ENCODE data around the gene NTRK3. TPM values are rescaled to one million over a fixed set of nuclear protein-coding genes. Genes with fewer than 3 reads are reported as not detected.

Gene NTRK3
- total RNA-seq, 6 experiments from 2014 or later: 0.02 TPM; not detected in 5

DNA sequence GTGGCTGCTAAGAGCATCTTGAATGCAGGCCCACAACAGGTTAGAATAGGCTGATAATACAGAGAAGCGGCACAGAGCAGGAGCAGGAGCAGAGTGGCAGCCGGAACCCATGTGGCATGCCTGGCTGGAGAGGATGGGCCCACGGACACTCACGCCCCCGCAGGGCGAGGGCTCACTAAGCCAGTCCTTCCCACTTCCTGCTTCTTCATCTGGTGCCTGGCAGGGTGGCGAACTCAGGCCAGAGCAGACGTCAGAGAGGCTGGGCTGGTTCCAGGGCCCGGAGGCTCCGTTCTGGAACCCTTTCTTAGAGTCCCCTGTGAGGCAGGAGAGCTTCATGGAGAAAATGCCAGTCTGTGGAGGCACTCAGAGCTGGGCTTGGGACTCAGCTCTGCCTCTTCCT is 195.1 kb downstream of the NTRK3 start:
- Mint-ChIP-seq H3K9me3 (peaks cover 28% of the 10 kb centered on the region), H3K36me3 (ENCODE audit: low read depth) (no peaks in the 10 kb centered on the region), H3K4me1 (ENCODE audit: low read depth) (no peaks in the 10 kb centered on the region), H3K4me3 (no peak overlapping the region), H3K27ac (no peak overlapping the region), H3K27me3 (ENCODE audit: insufficient read depth) (0 out of 2 replicates have a peak, but pooled peaks cover 2% of the 10 kb centered on the region)
- DNase-seq: no peak
- TF ChIP-seq, protein P1, sequence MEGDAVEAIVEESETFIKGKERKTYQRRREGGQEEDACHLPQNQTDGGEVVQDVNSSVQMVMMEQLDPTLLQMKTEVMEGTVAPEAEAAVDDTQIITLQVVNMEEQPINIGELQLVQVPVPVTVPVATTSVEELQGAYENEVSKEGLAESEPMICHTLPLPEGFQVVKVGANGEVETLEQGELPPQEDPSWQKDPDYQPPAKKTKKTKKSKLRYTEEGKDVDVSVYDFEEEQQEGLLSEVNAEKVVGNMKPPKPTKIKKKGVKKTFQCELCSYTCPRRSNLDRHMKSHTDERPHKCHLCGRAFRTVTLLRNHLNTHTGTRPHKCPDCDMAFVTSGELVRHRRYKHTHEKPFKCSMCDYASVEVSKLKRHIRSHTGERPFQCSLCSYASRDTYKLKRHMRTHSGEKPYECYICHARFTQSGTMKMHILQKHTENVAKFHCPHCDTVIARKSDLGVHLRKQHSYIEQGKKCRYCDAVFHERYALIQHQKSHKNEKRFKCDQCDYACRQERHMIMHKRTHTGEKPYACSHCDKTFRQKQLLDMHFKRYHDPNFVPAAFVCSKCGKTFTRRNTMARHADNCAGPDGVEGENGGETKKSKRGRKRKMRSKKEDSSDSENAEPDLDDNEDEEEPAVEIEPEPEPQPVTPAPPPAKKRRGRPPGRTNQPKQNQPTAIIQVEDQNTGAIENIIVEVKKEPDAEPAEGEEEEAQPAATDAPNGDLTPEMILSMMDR (IDR thresholded peaks at IDR 0.05): no peak

DNA sequence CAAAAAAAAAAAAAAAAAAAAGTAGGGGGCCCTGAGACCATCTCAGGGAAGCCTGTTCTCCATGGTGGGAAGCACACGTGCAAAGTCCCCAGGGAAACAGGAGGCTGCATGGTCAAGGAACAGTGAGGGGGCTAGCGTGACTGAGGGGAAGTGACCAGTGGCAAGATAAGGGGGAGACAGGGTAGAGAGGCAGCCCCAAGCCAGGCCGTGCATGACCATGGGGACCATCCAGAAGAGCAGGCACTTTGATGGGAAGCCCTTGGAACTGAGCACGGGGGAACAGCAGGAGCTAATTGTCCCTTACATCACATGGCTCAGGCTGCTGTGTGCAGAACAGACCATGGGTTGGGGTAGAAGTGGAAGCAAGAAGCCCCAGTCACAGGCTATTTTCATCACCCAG is 196.2 kb downstream of the NTRK3 start:
- no peak for DNase-seq
- H3K4me3 Mint-ChIP-seq: no peak overlapping the region
- H3K4me1 Mint-ChIP-seq (ENCODE audit: low read depth): no peaks in the 10 kb centered on the region
- H3K9me3 Mint-ChIP-seq: peaks cover 31% of the 10 kb centered on the region
- TF ChIP-seq, protein P1 (IDR thresholded peaks at IDR 0.05): no peak
- H3K36me3 Mint-ChIP-seq (ENCODE audit: low read depth): no peaks in the 10 kb centered on the region
- no peak overlapping the region for H3K27ac Mint-ChIP-seq
- 0 out of 2 replicates have a peak, but pooled peaks cover 2% of the 10 kb centered on the region for H3K27me3 Mint-ChIP-seq (ENCODE audit: insufficient read depth)

DNA sequence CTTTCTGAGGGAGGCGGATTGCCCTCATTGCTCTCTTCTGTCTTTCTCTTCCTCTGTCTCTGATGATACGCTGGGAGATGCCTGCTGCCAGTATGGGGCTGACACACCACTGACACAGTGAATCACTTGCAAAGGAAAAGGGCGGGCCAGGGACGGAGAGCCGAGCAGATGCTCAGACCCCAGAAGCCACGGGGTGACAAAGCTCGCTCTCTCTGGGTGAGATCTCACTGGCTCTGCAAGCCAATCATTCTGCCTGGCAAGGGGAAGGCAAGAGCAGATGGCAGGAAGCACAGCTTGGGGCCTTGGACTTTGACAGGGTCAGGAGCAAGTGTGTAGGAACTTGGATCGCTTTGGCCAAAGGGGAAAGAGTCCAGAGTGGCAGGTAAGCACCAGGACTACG is 198.7 kb downstream of the NTRK3 start:
- Mint-ChIP-seq H3K27me3 (ENCODE audit: insufficient read depth) (peaks cover 2% of the 10 kb centered on the region; the same call in 1 of the 2 replicates), H3K36me3 (ENCODE audit: low read depth) (no peaks in the 10 kb centered on the region), H3K4me1 (ENCODE audit: low read depth) (no peaks in the 10 kb centered on the region), H3K27ac (no peak overlapping the region), H3K4me3 (no peak overlapping the region), H3K9me3 (peaks cover 25% of the 10 kb centered on the region)
- TF ChIP-seq, protein P1 (IDR thresholded peaks at IDR 0.05): no peak
- no peak for DNase-seq

DNA sequence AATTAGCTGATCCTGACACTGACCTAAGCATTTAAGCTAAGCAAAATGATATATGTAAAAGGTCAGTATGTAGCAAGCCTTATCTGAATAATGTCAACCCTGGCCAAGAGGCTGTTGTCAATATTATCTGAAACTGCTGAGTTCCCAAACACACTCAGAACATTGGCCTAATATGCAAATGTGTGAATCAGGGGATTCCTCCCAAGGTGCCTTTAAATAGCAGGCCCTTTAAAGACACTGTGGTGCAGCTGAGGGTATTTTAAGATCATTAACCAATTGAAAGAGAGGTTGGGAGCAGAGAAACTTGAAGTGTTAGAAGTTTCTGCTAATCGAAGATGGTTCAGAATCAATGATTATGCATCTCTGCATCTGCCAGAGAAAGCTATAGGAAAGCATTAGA is 207.0 kb downstream of the NTRK3 start:
- no peak for DNase-seq
- Mint-ChIP-seq H3K4me1 (ENCODE audit: low read depth) (no peaks in the 10 kb centered on the region), H3K36me3 (ENCODE audit: low read depth) (no peaks in the 10 kb centered on the region), H3K9me3 (peaks cover 15% of the 10 kb centered on the region), H3K27ac (no peak overlapping the region), H3K4me3 (no peak overlapping the region), H3K27me3 (ENCODE audit: insufficient read depth) (no peaks in the 10 kb centered on the region; the same call in 1 of the 2 replicates)
- TF ChIP-seq, protein P1 (IDR thresholded peaks at IDR 0.05): no peak

DNA sequence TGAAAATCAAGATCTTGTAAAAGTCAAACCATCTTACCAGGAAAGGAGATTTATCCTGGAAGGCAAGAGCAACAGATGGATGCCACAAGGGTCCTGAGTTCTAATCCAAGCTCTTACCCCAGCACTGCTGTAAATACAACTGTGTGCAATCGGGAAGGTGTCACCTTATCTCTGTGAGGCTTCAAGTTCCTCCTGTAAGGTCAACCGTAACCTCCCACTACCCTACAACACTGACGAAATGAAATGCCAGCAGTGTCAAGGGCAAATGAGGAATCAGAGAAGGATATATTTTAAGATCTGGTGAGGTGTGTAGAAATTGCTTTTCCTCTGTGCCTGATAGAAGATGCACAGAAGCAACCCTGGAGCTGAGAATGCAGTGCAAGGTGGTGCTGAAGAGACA is 207.8 kb downstream of the NTRK3 start:
- TF ChIP-seq, protein P1 (IDR thresholded peaks at IDR 0.05): no peak
- no peak for DNase-seq
- H3K9me3 Mint-ChIP-seq: peaks cover 15% of the 10 kb centered on the region
- no peaks in the 10 kb centered on the region for H3K36me3 Mint-ChIP-seq (ENCODE audit: low read depth)
- H3K27me3 Mint-ChIP-seq (ENCODE audit: insufficient read depth): no peaks in the 10 kb centered on the region; the same call in 1 of the 2 replicates
- no peak overlapping the region for H3K4me3 Mint-ChIP-seq
- no peak overlapping the region for H3K27ac Mint-ChIP-seq
- H3K4me1 Mint-ChIP-seq (ENCODE audit: low read depth): no peaks in the 10 kb centered on the region

DNA sequence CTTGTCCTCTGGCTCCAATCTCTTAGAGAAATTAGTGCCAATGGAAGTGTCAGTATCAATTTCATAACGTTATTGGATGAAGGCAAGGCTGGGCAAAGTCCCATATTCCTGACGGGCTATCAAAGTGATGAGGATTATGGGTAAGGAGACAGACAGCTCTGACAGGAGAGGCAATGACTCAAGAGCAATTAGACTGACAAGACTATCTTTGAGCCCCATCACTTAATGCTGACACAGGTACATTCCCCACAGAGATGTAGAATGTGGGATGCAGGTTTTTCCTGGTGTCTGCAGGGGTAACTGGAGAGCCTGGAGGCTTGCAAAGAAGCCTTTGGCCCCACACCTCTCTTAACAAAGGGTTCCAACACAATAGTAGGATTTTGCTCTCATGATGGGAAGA is 208.3 kb downstream of the NTRK3 start:
- DNase-seq: no peak
- Mint-ChIP-seq H3K9me3 (peaks cover 15% of the 10 kb centered on the region), H3K4me1 (ENCODE audit: low read depth) (no peaks in the 10 kb centered on the region), H3K27ac (no peak overlapping the region), H3K27me3 (ENCODE audit: insufficient read depth) (no peaks in the 10 kb centered on the region; the same call in 1 of the 2 replicates), H3K36me3 (ENCODE audit: low read depth) (no peaks in the 10 kb centered on the region), H3K4me3 (no peak overlapping the region)
- TF ChIP-seq, protein P1 (IDR thresholded peaks at IDR 0.05): no peak

Measured in HFFc6 (cell line).